Measurements from ENCODE around the gene XXYLT1.

Gene XXYLT1

DNA sequence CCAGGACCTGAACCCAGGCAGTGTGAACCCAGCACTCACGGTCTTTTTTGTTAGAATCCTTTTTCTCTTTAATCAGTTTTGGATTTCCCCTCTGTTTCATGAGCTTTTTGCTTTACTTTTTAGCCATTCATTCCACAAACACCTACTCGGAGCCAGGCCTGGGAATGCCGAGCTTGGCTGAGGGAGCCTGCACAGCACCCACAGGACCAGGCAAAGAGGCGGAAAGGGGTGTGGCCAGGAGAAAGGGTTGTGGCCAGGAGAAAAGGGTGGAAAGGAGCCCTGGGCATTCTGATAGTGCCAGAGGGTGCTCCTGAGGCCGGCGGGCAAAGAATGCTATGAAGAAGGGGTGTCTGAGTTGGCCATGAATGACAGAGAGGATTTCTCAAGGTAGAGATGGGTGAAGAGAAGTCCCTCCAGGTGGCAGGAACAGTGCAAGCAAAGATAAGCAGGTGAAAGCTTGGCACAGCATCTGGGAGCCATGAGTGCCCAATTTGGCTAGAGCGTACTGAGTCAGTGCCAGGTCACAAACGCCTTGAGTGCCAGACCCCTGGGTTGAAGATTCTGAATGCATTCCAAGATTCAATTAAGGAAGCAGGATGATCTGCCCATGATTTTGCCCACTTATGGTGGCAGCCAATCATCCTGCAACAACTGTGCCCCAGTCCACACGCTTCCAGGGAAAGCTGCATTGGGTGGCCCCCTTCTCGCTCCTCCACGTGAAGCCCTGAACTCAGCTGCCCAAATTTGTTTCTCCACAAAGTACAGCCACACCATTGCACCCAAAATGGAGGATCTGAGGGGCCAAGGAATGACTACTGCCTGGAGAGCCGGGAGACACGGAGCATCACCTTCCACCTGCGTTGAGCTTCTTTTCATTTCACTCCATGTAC, 157.2 kb downstream of the XXYLT1 start:
- Histone ChIP-seq H3K79me2 (ENCODE audit: insufficient read depth, low read length) (no peaks in the 10 kb centered on the region), H4K20me1 (ENCODE audit: low read depth, low read length) (no peaks in the 10 kb centered on the region; the same call in 1 of the 2 replicates), H3K27me3 (ENCODE audit: low read length) (no peaks in the 10 kb centered on the region), H3F3A (ENCODE audit: insufficient read depth) (no peaks in the 10 kb centered on the region), H3K9me3 (ENCODE audit: insufficient read depth, low read length) (no peaks in the 10 kb centered on the region), H3K4me3 (ENCODE audit: insufficient read depth, low read length, poor library complexity, severe bottlenecking) (no peak overlapping the region), H3K9me2 (replicated peaks; ENCODE audit: insufficient read depth, low read length) (no peaks in the 10 kb centered on the region), H3K9ac (ENCODE audit: low read length) (no peak overlapping the region), H3K36me3 (ENCODE audit: low read length) (no peaks in the 10 kb centered on the region), H3K27ac (ENCODE audit: low read depth, low read length) (no peak overlapping the region), H2AFZ (ENCODE audit: low read depth, low read length, severe bottlenecking) (no peak overlapping the region), H3K4me2 (ENCODE audit: low read depth, low read length, poor library complexity, severe bottlenecking) (no peak overlapping the region)
- no peak for TF ChIP-seq EZH2phosphoT487 (conservative IDR thresholded peaks at IDR 0.05; ENCODE audit: low read length)
- TF ChIP-seq, protein P1, sequence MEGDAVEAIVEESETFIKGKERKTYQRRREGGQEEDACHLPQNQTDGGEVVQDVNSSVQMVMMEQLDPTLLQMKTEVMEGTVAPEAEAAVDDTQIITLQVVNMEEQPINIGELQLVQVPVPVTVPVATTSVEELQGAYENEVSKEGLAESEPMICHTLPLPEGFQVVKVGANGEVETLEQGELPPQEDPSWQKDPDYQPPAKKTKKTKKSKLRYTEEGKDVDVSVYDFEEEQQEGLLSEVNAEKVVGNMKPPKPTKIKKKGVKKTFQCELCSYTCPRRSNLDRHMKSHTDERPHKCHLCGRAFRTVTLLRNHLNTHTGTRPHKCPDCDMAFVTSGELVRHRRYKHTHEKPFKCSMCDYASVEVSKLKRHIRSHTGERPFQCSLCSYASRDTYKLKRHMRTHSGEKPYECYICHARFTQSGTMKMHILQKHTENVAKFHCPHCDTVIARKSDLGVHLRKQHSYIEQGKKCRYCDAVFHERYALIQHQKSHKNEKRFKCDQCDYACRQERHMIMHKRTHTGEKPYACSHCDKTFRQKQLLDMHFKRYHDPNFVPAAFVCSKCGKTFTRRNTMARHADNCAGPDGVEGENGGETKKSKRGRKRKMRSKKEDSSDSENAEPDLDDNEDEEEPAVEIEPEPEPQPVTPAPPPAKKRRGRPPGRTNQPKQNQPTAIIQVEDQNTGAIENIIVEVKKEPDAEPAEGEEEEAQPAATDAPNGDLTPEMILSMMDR (IDR thresholded peaks at IDR 0.05; ENCODE audit: insufficient read depth, low read length, poor library complexity, severe bottlenecking), result no peak

DNA sequence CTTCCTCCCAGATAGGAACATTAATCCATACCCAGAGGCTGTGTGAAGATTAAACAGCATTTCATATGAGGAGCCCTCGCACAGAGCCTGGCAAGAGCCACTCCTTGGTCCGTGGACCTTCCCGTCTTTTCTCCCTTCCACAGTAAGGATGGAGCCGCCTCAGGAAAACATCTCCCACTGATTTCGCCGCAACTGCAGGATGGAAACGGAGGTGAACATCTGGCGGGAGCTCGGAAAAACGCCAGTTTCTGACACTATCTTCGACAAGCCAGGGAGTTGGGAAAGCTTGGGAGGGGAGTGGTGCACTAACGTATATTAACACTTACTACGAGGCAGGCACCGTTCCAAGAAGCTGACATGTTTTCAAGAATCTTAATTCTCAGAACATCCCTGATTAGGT, 157.9 kb downstream of the XXYLT1 start:
- no peak overlapping the region for H2AFZ ChIP-seq (ENCODE audit: low read depth, low read length, severe bottlenecking)

DNA sequence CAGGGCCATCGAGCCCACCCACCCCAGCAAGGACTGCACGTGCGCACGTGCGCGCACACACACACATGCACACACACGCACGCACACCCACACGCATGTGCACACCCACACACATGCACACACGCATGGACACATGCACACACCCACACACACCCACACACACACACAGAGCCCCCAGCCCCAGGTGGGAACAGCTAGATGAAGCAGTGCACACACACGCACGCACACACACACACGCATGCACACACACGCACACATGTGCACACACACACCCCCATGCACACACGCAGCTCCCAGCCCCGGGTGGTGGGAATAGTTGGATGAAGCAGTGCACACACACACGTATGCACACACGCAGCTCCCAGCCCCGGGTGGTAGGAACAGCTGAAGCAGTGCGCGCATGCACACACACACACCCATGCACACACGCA, 158.6 kb downstream of the XXYLT1 start:
- no peaks in the 10 kb centered on the region for H3K27me3 ChIP-seq (ENCODE audit: low read length)
- TF ChIP-seq EZH2phosphoT487 (conservative IDR thresholded peaks at IDR 0.05; ENCODE audit: low read length), result no peak
- TF ChIP-seq, protein P1 (IDR thresholded peaks at IDR 0.05; ENCODE audit: insufficient read depth, low read length, poor library complexity, severe bottlenecking), result no peak
- H3K4me3 ChIP-seq (ENCODE audit: insufficient read depth, low read length, poor library complexity, severe bottlenecking), result no peak overlapping the region
- H3F3A ChIP-seq (ENCODE audit: insufficient read depth), result no peaks in the 10 kb centered on the region
- no peaks in the 10 kb centered on the region for H4K20me1 ChIP-seq (ENCODE audit: low read depth, low read length)
- H3K9me2 ChIP-seq (replicated peaks; ENCODE audit: insufficient read depth, low read length), result no peaks in the 10 kb centered on the region
- H3K9me3 ChIP-seq (ENCODE audit: insufficient read depth, low read length), result no peaks in the 10 kb centered on the region
- H3K79me2 ChIP-seq (ENCODE audit: insufficient read depth, low read length), result no peaks in the 10 kb centered on the region
- H2AFZ ChIP-seq (ENCODE audit: low read depth, low read length, severe bottlenecking), result no peak overlapping the region
- no peaks in the 10 kb centered on the region for H3K36me3 ChIP-seq (ENCODE audit: low read length)
- H3K4me2 ChIP-seq (ENCODE audit: low read depth, low read length, poor library complexity, severe bottlenecking), result no peak overlapping the region
- H3K27ac ChIP-seq (ENCODE audit: low read depth, low read length), result no peak overlapping the region
- H3K9ac ChIP-seq (ENCODE audit: low read length), result no peak overlapping the region

More for the DNA sequence above, 157.9 kb downstream of the XXYLT1 start:
- Histone ChIP-seq H3K9me3 (ENCODE audit: insufficient read depth, low read length) (no peaks in the 10 kb centered on the region), H4K20me1 (ENCODE audit: low read depth, low read length) (no peaks in the 10 kb centered on the region), H3K36me3 (ENCODE audit: low read length) (no peaks in the 10 kb centered on the region), H3K4me3 (ENCODE audit: insufficient read depth, low read length, poor library complexity, severe bottlenecking) (no peak overlapping the region), H3K27me3 (ENCODE audit: low read length) (no peaks in the 10 kb centered on the region), H3F3A (ENCODE audit: insufficient read depth) (no peaks in the 10 kb centered on the region), H3K79me2 (ENCODE audit: insufficient read depth, low read length) (no peaks in the 10 kb centered on the region), H3K9me2 (replicated peaks; ENCODE audit: insufficient read depth, low read length) (no peaks in the 10 kb centered on the region), H3K9ac (ENCODE audit: low read length) (no peak overlapping the region), H3K27ac (ENCODE audit: low read depth, low read length) (no peak overlapping the region), H3K4me2 (ENCODE audit: low read depth, low read length, poor library complexity, severe bottlenecking) (no peak overlapping the region)
- TF ChIP-seq, protein P1 (IDR thresholded peaks at IDR 0.05; ENCODE audit: insufficient read depth, low read length, poor library complexity, severe bottlenecking), result no peak
- no peak for TF ChIP-seq EZH2phosphoT487 (conservative IDR thresholded peaks at IDR 0.05; ENCODE audit: low read length)

Measured in SU-DHL-6 (cell line).